Fibroblast of lung (primary cell): Measurements from ENCODE around the gene MEG3.

Experiments used
- CTCF ChIP-seq, 2 donors: IDR thresholded peaks in 1 of 2; conservative IDR thresholded peaks in 1 of 2; 1 replicate in 1 of 2; 2 replicates in 1 of 2; pipeline ENCODE4 v1.5.1; 2011 to 2012; ENCODE audit warnings: low read length in 2 of 2, control low read depth in 1 of 2, inconsistent platforms in 1 of 2, low read depth in 1 of 2, mild to moderate bottlenecking in 1 of 2
- EZH2 ChIP-seq: IDR thresholded peaks from 2 replicates; pipeline ENCODE4 v1.5.1; 2012; ENCODE audit warnings: low read length, control low read depth, mild to moderate bottlenecking; ENCODE audit errors: missing control alignments

- TF ChIP-seq CTCF (conservative IDR thresholded peaks at IDR 0.05 in 1 of 2, IDR thresholded peaks at IDR 0.05 in 1 of 2; ENCODE audit: low read depth in 1 of 2, low read length in 2 of 2) (no peak), EZH2 (no peak)
Measured at GRCh38 chr14:100780646-100781355, 45.1 kb upstream of the MEG3 start.
